HEK293 (cell line): ENCODE measurements around the gene CCDC7.

ENCODE experiments used
- CTCF ChIA-PET: fragments of 350-600 bp; formaldehyde crosslinking; extraction: SDS; loops from one replicate; lab custom pipeline; 2021; ENCODE audit warnings: antibody characterized with exemption; lab: Yijun Ruan, JAX
- POLR2A ChIA-PET: fragments of 300-600 bp; formaldehyde crosslinking; extraction: SDS; loops from one replicate; lab custom pipeline; 2020; ENCODE audit warnings: antibody characterized with exemption, inconsistent platforms; lab: Yijun Ruan, JAX
- H3K27ac ChIP-seq: fragments of 200-500 bp; sonication (Bioruptor generic); 2 replicates; pipeline ENCODE4 v1.5.1; 2014; ENCODE audit warnings: low read depth, low read length, control low read depth, inconsistent platforms; ENCODE audit errors: extremely low read depth
- H3K36me3 ChIP-seq, 2 experiments: fragments of 200-500 bp in 1 of 2; sonication (Bioruptor generic) in 1 of 2; 1 replicate in 1 of 2; 2 replicates in 1 of 2; pipeline ENCODE4 v1.5.1; 2014 to 2017; ENCODE audit warnings: inconsistent platforms in 2 of 2, low read length in 2 of 2; ENCODE audit not compliant: control insufficient read depth in 2 of 2, insufficient read depth in 1 of 2
- H3K4me1 ChIP-seq: fragments of 200-500 bp; sonication (Bioruptor generic); 2 replicates; pipeline ENCODE4 v1.5.1; 2014; ENCODE audit warnings: mild to moderate bottlenecking, low read length, inconsistent platforms; ENCODE audit not compliant: control insufficient read depth, insufficient read depth
- H3K4me3 ChIP-seq: 2 replicates; pipeline ENCODE4 v1.5.1; 2011; ENCODE audit warnings: low read depth, mild to moderate bottlenecking, control low read depth, low read length, moderate library complexity
- H3K9me3 ChIP-seq: fragments of 200-500 bp; sonication (Bioruptor generic); 2 replicates; pipeline ENCODE4 v1.5.1; 2014; ENCODE audit warnings: low read depth, low read length, inconsistent platforms; ENCODE audit not compliant: control insufficient read depth, insufficient read depth
- GLI2 ChIP-seq: fragments of 450-650 bp; formaldehyde crosslinking; IDR thresholded peaks from 2 replicates; pipeline ENCODE4; 2017; ENCODE audit warnings: missing biosample characterization, missing genetic modification characterization, low read depth, borderline replicate concordance
- PRDM1 ChIP-seq: fragments of 450-650 bp; formaldehyde crosslinking; IDR thresholded peaks from 2 replicates; pipeline ENCODE4; 2016; ENCODE audit warnings: missing biosample characterization, missing genetic modification characterization
- YY1 ChIP-seq: fragments of 450-650 bp; formaldehyde crosslinking; IDR thresholded peaks from 2 replicates; pipeline ENCODE4 v1.5.1; 2018; ENCODE audit warnings: missing biosample characterization, missing genetic modification characterization
- ZBTB1 ChIP-seq: fragments of 450-650 bp; formaldehyde crosslinking; IDR thresholded peaks from 2 replicates; pipeline ENCODE4 v1.5.1; 2016; ENCODE audit warnings: missing biosample characterization, missing genetic modification characterization
- ZBTB10 ChIP-seq: fragments of 450-650 bp; formaldehyde crosslinking; IDR thresholded peaks from 2 replicates; pipeline ENCODE4 v1.5.1; 2016; ENCODE audit warnings: missing biosample characterization, missing genetic modification characterization
- ZNF146 ChIP-seq: fragments of 450-650 bp; formaldehyde crosslinking; IDR thresholded peaks from 2 replicates; pipeline ENCODE4 v1.5.1; 2016; ENCODE audit warnings: missing biosample characterization, missing genetic modification characterization
- ZNF169 ChIP-seq: fragments of 450-650 bp; formaldehyde crosslinking; IDR thresholded peaks from 2 replicates; pipeline ENCODE4 v1.5.1; 2016; ENCODE audit warnings: missing biosample characterization, missing genetic modification characterization
- ZNF223 ChIP-seq: fragments of 450-650 bp; formaldehyde crosslinking; IDR thresholded peaks from 2 replicates; pipeline ENCODE4 v1.5.1; 2016; ENCODE audit warnings: missing biosample characterization, missing genetic modification characterization
- ZNF24 ChIP-seq: fragments of 450-650 bp; formaldehyde crosslinking; IDR thresholded peaks from 2 replicates; pipeline ENCODE4 v1.5.1; 2016; ENCODE audit warnings: missing biosample characterization, missing genetic modification characterization
- ZNF280C ChIP-seq: fragments of 450-650 bp; formaldehyde crosslinking; IDR thresholded peaks from 2 replicates; pipeline ENCODE4 v1.5.1; 2016; ENCODE audit warnings: missing biosample characterization, missing genetic modification characterization
- ZNF416 ChIP-seq: fragments of 450-650 bp; formaldehyde crosslinking; IDR thresholded peaks from 2 replicates; pipeline ENCODE4 v1.5.1; 2016; ENCODE audit warnings: missing biosample characterization, missing genetic modification characterization
- ZNF426 ChIP-seq: fragments of 450-650 bp; formaldehyde crosslinking; IDR thresholded peaks from 2 replicates; pipeline ENCODE4 v1.5.1; 2017; ENCODE audit warnings: missing biosample characterization, missing genetic modification characterization, mild to moderate bottlenecking, inconsistent platforms, moderate library complexity
- ZNF555 ChIP-seq: fragments of 450-650 bp; formaldehyde crosslinking; conservative IDR thresholded peaks from 2 replicates; pipeline ENCODE4 v1.5.1; 2017; ENCODE audit warnings: missing biosample characterization, mild to moderate bottlenecking, missing genetic modification characterization, inconsistent platforms
- ZNF629 ChIP-seq: fragments of 450-650 bp; formaldehyde crosslinking; IDR thresholded peaks from 2 replicates; pipeline ENCODE4 v1.5.1; 2017; ENCODE audit warnings: missing biosample characterization, missing genetic modification characterization
- ZNF792 ChIP-seq: fragments of 450-650 bp; formaldehyde crosslinking; IDR thresholded peaks from 2 replicates; pipeline ENCODE4 v1.5.1; 2016; ENCODE audit warnings: missing biosample characterization, missing genetic modification characterization
- TF ChIP-seq, protein P1 (sequence below): fragments of 450-650 bp; formaldehyde crosslinking; IDR thresholded peaks from 2 replicates; pipeline ENCODE4 v1.5.1; 2016; ENCODE audit warnings: missing biosample characterization, missing genetic modification characterization, borderline replicate concordance
- TF ChIP-seq, protein P2 (sequence below): fragments of 450-650 bp; formaldehyde crosslinking; IDR thresholded peaks from 2 replicates; pipeline ENCODE4 v1.5.1; 2016; ENCODE audit warnings: missing biosample characterization, missing genetic modification characterization
- TF ChIP-seq, protein P3 (sequence below): fragments of 450-650 bp; formaldehyde crosslinking; IDR thresholded peaks from 2 replicates; pipeline ENCODE4 v1.5.1; 2016; ENCODE audit warnings: missing biosample characterization, missing genetic modification characterization

CCDC7 gene

DNA sequence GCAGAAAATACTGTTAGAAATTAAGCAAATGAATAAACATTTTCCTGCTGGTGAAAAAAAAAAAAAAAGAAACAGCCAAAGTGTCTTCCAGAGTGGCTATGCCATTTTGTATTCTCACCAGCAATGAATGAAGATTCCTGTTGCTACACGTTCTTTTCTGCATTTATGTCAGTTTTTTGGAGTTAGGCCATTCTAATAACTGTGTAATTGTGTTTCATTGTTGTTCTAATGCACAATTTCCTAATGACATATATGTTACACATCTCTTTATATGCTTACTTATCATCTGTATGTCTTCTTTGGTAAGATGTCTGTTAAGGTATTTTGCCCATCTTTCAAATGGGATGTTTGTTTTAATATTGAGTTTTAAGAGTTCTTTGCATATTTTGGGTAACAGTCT, 298.4 kb downstream of the CCDC7 start (continued):
- TF ChIP-seq, protein P1, sequence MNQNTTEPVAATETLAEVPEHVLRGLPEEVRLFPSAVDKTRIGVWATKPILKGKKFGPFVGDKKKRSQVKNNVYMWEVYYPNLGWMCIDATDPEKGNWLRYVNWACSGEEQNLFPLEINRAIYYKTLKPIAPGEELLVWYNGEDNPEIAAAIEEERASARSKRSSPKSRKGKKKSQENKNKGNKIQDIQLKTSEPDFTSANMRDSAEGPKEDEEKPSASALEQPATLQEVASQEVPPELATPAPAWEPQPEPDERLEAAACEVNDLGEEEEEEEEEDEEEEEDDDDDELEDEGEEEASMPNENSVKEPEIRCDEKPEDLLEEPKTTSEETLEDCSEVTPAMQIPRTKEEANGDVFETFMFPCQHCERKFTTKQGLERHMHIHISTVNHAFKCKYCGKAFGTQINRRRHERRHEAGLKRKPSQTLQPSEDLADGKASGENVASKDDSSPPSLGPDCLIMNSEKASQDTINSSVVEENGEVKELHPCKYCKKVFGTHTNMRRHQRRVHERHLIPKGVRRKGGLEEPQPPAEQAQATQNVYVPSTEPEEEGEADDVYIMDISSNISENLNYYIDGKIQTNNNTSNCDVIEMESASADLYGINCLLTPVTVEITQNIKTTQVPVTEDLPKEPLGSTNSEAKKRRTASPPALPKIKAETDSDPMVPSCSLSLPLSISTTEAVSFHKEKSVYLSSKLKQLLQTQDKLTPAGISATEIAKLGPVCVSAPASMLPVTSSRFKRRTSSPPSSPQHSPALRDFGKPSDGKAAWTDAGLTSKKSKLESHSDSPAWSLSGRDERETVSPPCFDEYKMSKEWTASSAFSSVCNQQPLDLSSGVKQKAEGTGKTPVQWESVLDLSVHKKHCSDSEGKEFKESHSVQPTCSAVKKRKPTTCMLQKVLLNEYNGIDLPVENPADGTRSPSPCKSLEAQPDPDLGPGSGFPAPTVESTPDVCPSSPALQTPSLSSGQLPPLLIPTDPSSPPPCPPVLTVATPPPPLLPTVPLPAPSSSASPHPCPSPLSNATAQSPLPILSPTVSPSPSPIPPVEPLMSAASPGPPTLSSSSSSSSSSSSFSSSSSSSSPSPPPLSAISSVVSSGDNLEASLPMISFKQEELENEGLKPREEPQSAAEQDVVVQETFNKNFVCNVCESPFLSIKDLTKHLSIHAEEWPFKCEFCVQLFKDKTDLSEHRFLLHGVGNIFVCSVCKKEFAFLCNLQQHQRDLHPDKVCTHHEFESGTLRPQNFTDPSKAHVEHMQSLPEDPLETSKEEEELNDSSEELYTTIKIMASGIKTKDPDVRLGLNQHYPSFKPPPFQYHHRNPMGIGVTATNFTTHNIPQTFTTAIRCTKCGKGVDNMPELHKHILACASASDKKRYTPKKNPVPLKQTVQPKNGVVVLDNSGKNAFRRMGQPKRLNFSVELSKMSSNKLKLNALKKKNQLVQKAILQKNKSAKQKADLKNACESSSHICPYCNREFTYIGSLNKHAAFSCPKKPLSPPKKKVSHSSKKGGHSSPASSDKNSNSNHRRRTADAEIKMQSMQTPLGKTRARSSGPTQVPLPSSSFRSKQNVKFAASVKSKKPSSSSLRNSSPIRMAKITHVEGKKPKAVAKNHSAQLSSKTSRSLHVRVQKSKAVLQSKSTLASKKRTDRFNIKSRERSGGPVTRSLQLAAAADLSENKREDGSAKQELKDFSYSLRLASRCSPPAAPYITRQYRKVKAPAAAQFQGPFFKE (tag by site-specific recombination): no peak
- no peak for TF ChIP-seq ZNF280C

- Histone ChIP-seq H3K36me3 (no peaks in the 10 kb centered on the region), H3K27ac (no peak overlapping the region), H3K9me3 (no peaks in the 10 kb centered on the region), H3K4me3 (no peak overlapping the region), H3K4me1 (no peaks in the 10 kb centered on the region)
- TF ChIP-seq, protein P2, sequence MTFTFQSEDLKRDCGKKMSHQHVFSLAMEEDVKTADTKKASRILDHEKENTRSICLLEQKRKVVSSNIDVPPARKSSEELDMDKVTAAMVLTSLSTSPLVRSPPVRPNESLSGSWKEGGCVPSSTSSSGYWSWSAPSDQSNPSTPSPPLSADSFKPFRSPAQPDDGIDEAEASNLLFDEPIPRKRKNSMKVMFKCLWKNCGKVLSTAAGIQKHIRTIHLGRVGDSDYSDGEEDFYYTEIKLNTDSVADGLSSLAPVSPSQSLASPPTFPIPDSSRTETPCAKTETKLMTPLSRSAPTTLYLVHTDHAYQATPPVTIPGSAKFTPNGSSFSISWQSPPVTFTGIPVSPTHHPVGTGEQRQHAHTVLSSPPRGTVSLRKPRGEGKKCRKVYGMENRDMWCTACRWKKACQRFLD: no peak
- TF ChIP-seq, protein P3, sequence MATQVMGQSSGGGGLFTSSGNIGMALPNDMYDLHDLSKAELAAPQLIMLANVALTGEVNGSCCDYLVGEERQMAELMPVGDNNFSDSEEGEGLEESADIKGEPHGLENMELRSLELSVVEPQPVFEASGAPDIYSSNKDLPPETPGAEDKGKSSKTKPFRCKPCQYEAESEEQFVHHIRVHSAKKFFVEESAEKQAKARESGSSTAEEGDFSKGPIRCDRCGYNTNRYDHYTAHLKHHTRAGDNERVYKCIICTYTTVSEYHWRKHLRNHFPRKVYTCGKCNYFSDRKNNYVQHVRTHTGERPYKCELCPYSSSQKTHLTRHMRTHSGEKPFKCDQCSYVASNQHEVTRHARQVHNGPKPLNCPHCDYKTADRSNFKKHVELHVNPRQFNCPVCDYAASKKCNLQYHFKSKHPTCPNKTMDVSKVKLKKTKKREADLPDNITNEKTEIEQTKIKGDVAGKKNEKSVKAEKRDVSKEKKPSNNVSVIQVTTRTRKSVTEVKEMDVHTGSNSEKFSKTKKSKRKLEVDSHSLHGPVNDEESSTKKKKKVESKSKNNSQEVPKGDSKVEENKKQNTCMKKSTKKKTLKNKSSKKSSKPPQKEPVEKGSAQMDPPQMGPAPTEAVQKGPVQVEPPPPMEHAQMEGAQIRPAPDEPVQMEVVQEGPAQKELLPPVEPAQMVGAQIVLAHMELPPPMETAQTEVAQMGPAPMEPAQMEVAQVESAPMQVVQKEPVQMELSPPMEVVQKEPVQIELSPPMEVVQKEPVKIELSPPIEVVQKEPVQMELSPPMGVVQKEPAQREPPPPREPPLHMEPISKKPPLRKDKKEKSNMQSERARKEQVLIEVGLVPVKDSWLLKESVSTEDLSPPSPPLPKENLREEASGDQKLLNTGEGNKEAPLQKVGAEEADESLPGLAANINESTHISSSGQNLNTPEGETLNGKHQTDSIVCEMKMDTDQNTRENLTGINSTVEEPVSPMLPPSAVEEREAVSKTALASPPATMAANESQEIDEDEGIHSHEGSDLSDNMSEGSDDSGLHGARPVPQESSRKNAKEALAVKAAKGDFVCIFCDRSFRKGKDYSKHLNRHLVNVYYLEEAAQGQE: no peak
- no peak for TF ChIP-seq ZNF555 (tag by site-specific recombination)
- TF ChIP-seq ZBTB1 (tag by site-specific recombination): no peak
- TF ChIP-seq ZNF426: no peak
- TF ChIP-seq ZNF792 (tag by site-specific recombination): no peak
- no peak for TF ChIP-seq ZNF24 (tag by site-specific recombination)
- CTCF ChIA-PET: no interaction called here
- POLR2A ChIA-PET: no interaction called here
Measured at GRCh38 chr10:32746869-32747268, 300.9 kb downstream of the CCDC7 start.

DNA sequence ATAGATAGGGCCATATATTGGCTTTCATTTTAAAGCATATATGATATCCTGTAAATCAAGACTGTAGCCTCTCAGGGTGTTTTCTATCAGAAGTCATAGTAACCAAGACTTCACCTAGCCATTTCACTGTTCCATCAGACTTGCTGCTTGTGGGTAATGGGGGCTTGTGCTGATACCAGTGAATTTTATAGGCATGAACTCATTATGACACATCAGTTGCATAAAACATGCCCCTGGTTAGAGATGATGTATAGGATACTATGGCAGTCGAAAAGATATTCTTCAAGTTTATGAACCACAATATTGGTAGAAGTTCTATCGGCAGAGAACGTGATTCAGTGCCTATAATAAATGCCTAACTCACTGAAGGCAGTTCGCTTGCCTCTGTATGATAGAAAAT, 305.6 kb downstream of the CCDC7 start:
- ChIA-PET POLR2A (no interaction called here), CTCF (no interaction called here)
- Histone ChIP-seq H3K36me3 (no peaks in the 10 kb centered on the region), H3K4me1 (no peaks in the 10 kb centered on the region), H3K4me3 (no peak overlapping the region), H3K27ac (no peak overlapping the region), H3K9me3 (no peaks in the 10 kb centered on the region)
- TF ChIP-seq ZNF169: no peak
- no peak for TF ChIP-seq ZBTB10 (tag by site-specific recombination)
- TF ChIP-seq ZNF629 (tag by site-specific recombination): no peak
- TF ChIP-seq ZNF146: no peak
- TF ChIP-seq ZNF223 (tag by site-specific recombination): no peak
- TF ChIP-seq YY1: no peak
- no peak for TF ChIP-seq ZNF416 (tag by site-specific recombination)
- TF ChIP-seq GLI2 (tag by site-specific recombination): no peak
- TF ChIP-seq PRDM1 (tag by site-specific recombination): no peak
